Measurements from ENCODE around the gene FIGNL2. TPM values are rescaled to one million over a fixed set of nuclear protein-coding genes. Genes with fewer than 3 reads are reported as not detected.

FIGNL2 gene
- total and polyA plus RNA-seq, 7 donors: 0.01 to 0.20 (median 0.17) TPM

GRCh38 chr12:51864833-51865670 is 16.5 kb upstream of the FIGNL2 start:
- H3K27me3 ChIP-seq (ENCODE audit: insufficient read depth in 3 of 3, low read length in 2 of 3): peaks cover 0 to 45% (median 6%) of the 10 kb centered on the region in 3 donors
- WGBS, 3 donors: 60 to 69% (median 68%) methylated on average over 12 of the region's 12 CpGs
- no peaks in the 10 kb centered on the region for H3K9me3 ChIP-seq
- H3K27ac ChIP-seq: no peak overlapping the region
- H3K4me3 ChIP-seq: peak overlapping the region; percentile 63
- H3K36me3 ChIP-seq (ENCODE audit: insufficient read depth in 1 of 2, low read depth in 1 of 2): no peaks in the 10 kb centered on the region
- no peak for TF ChIP-seq CTCF (IDR thresholded peaks at IDR 0.05)
- intact Hi-C loops (cut with DNase I): no loop called here
- peaks cover 11% of the 10 kb centered on the region for H3K4me1 ChIP-seq
- ATAC-seq (peak in 1 of 4 donors; percentile 8), DNase-seq (peak in 1 of 2 donors; percentile 22)

- Histone ChIP-seq H3K36me3 (ENCODE audit: insufficient read depth in 1 of 2, low read depth in 1 of 2) (no peaks in the 10 kb centered on the region), H3K4me3 (peak overlapping the region; percentile 63), H3K4me1 (peaks cover 11% of the 10 kb centered on the region), H3K27ac (no peak overlapping the region), H3K9me3 (no peaks in the 10 kb centered on the region), H3K27me3 (ENCODE audit: insufficient read depth in 3 of 3, low read length in 2 of 3) (peaks cover 0 to 41% (median 4%) of the 10 kb centered on the region in 3 donors)
- WGBS, 3 donors: 9 to 11% (median 9%) methylated on average over 49 to 53 of the region's 53 CpGs
- ATAC-seq (peak in 3 of 4 donors; percentile 56 to 75 (median 75)), DNase-seq (peak in 1 of 2 donors; percentile 61)
- TF ChIP-seq CTCF (IDR thresholded peaks at IDR 0.05): no peak
- intact Hi-C loops (cut with DNase I): no loop called here
Observed at GRCh38 chr12:51863933-51864832, 15.7 kb upstream of the FIGNL2 start.

DNA sequence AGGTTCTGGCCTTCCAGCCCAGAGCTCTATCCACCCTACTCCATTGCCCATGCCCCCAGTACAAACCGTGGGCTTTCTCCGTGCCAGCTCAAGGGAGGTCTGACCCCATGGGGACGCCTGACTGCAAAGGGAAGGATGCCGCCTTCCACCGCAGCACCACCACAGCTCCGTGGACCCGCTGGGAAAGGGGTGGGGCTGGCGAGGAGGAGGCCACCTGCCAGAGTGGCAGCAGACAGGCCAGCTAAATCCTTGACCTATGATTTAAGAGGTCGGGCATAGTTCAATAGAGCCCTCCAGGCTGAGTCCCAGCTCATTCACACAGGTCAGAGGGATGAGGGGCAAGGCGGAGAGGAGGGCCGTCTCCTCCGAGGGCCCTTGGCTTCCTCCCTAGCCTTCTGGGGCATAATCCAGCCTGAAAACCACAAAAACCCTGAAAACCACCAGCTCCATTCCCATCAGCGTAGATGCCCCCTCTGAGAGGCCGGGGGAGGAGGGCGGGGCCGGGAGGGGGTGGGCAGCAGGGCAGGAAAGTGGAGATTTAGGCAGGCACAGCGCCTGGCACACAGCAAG is 14.9 kb upstream of the FIGNL2 start:
- 34 to 42% (median 36%) methylated on average over 13 to 17 of the region's 17 CpGs for WGBS, 3 donors
- Histone ChIP-seq H3K27ac (no peak overlapping the region), H3K4me3 (peak overlapping the region; percentile 63), H3K4me1 (peaks cover 11% of the 10 kb centered on the region), H3K27me3 (ENCODE audit: insufficient read depth in 3 of 3, low read length in 2 of 3) (peaks cover 0 to 37% (median 4%) of the 10 kb centered on the region in 3 donors), H3K36me3 (ENCODE audit: insufficient read depth in 1 of 2, low read depth in 1 of 2) (no peaks in the 10 kb centered on the region), H3K9me3 (no peaks in the 10 kb centered on the region)
- TF ChIP-seq CTCF (IDR thresholded peaks at IDR 0.05): no peak
- intact Hi-C loops (cut with DNase I): no loop called here
- peak in 1 of 2 donors; percentile 44 for DNase-seq
- ATAC-seq: peak in 1 of 4 donors; percentile 19

DNA sequence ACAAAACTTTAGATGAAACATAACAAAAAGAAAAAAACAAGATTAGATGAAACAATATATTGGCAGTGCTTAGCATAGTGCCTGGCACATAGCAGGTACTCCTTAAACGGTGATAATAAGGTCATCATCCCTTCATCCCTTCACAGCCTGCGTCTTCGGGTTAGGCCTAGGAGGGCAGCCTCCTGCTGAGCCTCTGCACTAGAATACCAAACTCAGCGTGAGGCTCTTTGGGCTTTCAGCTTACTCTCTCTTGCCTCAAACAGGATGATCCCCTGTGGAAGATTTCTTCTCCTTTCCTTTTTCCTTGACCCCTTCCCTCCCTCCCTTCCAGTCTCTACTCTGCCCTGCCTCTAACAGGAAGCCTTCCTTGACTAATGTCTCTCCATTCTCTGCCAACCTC is 14.4 kb upstream of the FIGNL2 start:
- Histone ChIP-seq H3K4me1 (peaks cover 11% of the 10 kb centered on the region), H3K4me3 (no peak overlapping the region), H3K9me3 (no peaks in the 10 kb centered on the region), H3K27ac (no peak overlapping the region), H3K27me3 (ENCODE audit: insufficient read depth in 3 of 3, low read length in 2 of 3) (peaks cover 0 to 42% (median 4%) of the 10 kb centered on the region in 3 donors), H3K36me3 (ENCODE audit: insufficient read depth in 1 of 2, low read depth in 1 of 2) (no peaks in the 10 kb centered on the region)
- intact Hi-C loops (cut with DNase I): no loop called here
- no peak for TF ChIP-seq CTCF (IDR thresholded peaks at IDR 0.05)
- ATAC-seq (no peak), DNase-seq (peak in 1 of 2 donors; percentile 18)
- 79 to 81% (median 81%) methylated on average over 4 of the region's 4 CpGs for WGBS, 3 donors

All from psoas muscle (tissue), 8 donors.